ENCODE results near the gene ZNF831. TPM values are rescaled to one million over a fixed set of nuclear protein-coding genes. Genes with fewer than 3 reads are reported as not detected.

The ZNF831 gene
- total RNA-seq, 1 donor from 2014 or later: 0.17 TPM

DNA sequence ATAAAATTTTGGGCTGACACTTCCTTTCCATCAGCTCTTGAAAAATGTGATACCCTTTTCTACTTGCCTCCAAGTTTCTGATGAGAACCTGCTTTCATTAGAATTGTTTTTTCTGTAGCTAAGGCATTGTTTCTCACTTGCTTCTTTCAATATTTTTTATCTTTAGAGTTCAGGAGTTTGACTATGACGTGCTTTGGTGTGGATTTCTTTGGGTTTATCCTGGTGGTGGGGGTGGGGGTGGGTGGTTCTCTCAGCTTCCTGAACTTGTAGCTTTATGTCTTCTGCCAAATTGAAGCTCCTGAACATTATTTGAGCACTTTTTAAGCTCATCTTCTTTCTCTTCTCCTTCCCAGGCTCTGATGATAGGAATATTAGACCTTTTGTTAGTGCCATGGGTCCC, 11.4 kb downstream of the ZNF831 start:
- ATAC-seq (no peak), DNase-seq (no peak)
- intact Hi-C loops (cut with micrococcal nuclease): no loop called here

- intact Hi-C loops (cut with micrococcal nuclease): no loop called here
- DNase-seq: no peak
- ATAC-seq: no peak
These were observed 12.2 kb downstream of the ZNF831 start for GRCh38 chr20:59175861-59176260.

DNA sequence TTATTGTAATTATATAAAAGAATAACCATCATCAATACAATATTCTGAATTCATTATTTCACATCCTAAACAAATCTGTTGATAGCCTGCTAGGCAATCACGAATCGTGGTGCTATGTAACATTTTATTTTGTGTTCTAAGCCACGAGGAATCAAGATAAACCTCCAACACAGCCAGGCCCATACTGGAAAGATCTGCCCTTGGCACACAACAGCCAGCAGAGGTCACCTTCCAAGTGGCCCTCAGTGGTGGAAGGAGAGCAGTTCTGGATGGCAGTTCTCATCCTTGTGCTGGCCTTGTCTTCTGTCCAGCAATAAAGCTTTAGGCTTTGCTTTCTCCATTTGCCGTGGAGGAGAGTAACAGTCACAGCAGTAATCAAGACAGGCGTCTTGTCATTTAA, 13.2 kb downstream of the ZNF831 start:
- intact Hi-C loops (cut with micrococcal nuclease): no loop called here
- DNase-seq (no peak), ATAC-seq (no peak)

- intact Hi-C loops (cut with micrococcal nuclease): no loop called here
- ATAC-seq (peak; percentile 22), DNase-seq (no peak)
These were observed 13.9 kb downstream of the ZNF831 start for GRCh38 chr20:59177266-59178250.

- ATAC-seq: peak; percentile 66
- intact Hi-C loops (cut with micrococcal nuclease): no loop called here
- no peak for DNase-seq
These were observed 15.5 kb downstream of the ZNF831 start for GRCh38 chr20:59178983-59179595.

DNA sequence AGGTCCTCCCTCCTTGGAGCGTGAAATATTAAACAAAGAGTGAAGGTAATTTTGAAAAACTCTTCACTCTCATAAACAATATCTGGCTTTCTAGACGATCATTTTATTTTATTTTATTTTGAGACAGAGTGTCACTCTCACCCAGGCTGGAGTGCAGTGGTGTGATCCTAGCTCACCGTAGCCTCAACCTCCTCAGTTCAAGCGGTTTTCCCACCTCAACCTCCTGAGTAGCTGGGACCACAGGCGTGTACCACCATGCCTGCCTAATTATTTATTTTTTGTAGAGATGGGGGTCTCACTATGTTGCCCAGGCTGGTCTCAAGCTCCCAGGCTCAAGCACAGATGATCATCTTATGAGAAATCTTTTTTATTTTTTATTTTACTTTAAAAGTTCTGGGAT, 16.4 kb downstream of the ZNF831 start:
- ATAC-seq (no peak), DNase-seq (no peak)
- intact Hi-C loops (cut with micrococcal nuclease): no loop called here

DNA sequence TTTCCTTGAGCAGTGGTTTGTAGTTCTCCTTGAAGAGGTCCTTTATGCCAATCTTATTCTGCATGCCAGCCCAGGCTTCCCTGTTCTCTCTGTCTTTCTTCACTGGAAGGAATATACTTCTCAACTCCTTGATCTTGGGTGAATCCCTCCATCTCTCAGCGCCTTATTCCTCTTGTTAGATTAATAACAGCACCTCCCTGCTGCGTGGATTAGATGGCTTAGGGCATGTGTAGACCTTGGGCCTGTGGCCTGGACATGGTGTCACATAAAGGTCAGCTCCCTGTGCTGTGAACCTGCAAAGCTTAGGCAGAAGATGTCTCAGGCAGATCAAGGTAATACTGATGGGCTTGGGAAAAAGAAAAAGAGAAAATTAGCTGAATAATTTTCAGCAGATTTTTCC, 18.3 kb downstream of the ZNF831 start:
- ATAC-seq: no peak
- intact Hi-C loops (cut with micrococcal nuclease): no loop called here
- no peak for DNase-seq

DNA sequence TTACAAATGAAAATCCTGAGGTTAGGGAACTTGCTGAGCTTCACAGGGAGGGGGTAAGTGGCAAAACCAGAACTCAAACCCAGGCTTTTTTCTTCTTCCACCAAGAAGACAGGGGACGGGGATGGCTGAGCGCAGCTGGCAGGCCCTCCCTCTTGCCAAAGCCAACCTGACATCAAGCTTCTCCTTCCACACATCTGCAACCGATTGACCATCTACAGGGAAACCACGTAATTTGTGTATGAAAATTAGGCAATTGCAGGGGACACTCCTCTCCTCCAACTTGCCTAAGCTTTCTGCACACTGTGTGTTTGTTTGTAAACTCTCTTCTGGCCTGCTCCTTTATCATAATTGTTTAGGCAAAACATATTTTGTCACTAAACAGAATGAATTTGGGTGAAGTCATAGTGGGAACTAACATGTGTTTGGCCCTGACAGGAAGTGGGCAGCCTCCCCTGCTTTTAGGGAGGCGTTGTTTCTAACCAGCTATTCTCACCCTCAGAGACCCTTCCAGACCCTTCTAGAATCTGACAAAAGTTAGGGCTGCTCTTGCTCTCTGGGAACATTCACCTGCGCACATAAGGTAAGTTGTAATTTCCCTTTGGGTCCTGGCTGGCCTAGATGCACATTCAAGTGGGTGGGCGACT, 18.9 kb downstream of the ZNF831 start:
- ATAC-seq (no peak), DNase-seq (no peak)
- intact Hi-C loops (cut with micrococcal nuclease): no loop called here

- DNase-seq: no peak
- no peak for ATAC-seq
- intact Hi-C loops (cut with micrococcal nuclease): no loop called here
These were observed 20.1 kb downstream of the ZNF831 start for GRCh38 chr20:59183751-59184150.

GRCh38 chr20:59184880-59185447, 21.3 kb downstream of the ZNF831 start:
- ATAC-seq (no peak), DNase-seq (no peak)
- intact Hi-C loops (cut with micrococcal nuclease): no loop called here

DNA sequence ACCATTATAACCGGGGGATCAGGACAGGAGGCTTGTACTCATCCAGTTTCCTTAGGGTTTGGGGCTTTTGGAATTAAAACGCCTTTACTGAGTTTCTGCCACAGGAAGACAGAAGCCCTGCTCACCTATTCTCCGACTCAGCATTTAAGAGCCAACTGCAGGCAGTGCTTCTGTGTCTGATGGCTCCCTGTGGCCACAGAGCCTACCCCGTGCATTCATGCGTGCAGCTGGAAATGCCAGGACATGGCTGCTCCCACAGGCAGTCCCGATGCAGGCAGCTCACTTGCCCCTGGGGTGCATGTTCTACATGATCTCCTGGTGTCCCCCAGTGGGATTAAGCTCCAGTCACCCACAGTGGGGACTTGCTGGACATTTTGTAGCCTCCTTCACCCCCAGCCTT, 22.2 kb downstream of the ZNF831 start:
- intact Hi-C loops (cut with micrococcal nuclease): no loop called here
- no peak for ATAC-seq
- no peak for DNase-seq

DNA sequence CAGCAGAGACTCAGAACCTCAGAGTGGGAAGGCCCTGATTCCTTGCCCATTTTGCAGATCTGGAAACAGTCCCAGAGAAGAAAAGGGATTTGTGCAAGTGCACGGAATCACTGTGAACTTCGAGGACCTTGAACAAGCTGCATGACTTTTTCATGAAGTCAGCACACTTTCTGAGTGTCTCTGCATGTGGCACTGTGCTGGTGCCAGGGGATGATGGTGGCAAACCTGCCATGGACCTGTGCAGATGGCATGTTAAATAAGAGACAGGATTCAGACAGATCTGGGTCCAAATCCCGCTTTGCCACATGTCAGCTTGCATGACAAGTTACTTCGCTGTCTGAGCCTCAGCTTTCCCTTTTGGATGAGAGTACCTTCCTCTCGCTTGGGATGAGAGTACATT, 26.8 kb downstream of the ZNF831 start:
- DNase-seq (no peak), ATAC-seq (no peak)
- intact Hi-C loops (cut with micrococcal nuclease): no loop called here

DNA sequence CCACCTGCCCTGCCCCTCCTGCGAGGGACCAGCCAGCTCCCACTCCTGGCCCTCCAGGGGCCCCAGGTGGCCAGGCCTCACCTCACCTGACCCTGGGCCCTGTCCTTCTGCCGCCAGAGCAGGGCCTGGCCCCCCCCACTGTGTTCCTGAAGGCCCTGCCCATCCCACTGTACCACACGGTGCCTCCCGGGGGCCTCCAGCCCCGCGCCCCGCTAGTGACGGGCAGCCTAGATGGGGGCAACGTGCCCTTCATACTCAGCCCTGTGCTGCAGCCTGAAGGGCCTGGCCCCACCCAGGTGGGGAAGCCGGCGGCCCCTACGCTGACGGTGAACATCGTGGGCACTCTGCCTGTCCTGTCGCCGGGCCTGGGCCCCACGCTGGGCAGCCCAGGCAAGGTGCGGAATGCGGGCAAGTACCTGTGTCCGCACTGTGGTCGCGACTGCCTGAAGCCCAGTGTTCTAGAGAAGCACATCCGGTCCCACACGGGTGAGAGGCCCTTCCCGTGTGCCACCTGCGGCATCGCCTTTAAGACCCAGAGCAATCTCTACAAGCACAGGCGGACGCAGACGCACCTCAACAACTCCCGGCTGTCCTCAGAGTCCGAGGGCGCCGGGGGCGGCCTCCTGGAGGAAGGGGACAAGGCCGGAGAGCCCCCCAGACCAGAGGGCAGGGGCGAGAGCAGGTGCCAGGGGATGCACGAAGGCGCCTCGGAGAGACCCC, 27.6 kb downstream of the ZNF831 start:
- intact Hi-C loops (cut with micrococcal nuclease): no loop called here
- ATAC-seq (no peak), DNase-seq (no peak)

DNA sequence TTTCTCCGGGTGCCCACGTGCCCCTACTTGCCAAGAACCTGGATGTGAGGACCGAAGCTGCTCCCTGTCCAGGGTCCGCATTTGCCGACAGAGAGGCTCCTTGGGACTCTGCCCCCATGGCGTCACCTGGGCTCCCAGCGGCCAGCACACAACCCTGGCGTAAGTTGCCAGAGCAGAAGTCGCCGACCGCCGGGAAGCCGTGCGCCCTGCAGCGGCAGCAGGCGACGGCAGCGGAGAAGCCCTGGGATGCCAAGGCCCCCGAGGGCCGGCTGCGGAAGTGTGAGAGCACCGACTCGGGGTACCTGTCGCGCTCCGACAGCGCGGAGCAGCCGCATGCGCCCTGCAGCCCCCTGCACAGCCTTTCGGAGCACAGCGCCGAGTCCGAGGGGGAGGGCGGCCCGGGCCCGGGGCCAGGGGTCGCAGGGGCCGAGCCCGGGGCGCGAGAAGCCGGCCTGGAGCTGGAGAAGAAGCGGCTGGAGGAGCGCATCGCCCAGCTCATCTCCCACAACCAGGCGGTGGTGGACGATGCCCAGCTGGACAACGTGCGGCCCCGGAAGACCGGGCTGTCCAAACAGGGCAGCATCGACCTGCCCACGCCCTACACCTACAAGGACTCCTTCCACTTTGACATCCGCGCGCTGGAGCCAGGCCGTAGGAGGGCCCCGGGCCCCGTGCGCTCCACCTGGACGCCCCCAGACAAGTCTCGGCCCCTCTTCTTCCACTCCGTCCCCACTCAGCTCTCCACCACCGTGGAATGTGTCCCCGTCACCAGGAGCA, 28.3 kb downstream of the ZNF831 start:
- ATAC-seq (no peak), DNase-seq (no peak)
- intact Hi-C loops (cut with micrococcal nuclease): no loop called here

DNA sequence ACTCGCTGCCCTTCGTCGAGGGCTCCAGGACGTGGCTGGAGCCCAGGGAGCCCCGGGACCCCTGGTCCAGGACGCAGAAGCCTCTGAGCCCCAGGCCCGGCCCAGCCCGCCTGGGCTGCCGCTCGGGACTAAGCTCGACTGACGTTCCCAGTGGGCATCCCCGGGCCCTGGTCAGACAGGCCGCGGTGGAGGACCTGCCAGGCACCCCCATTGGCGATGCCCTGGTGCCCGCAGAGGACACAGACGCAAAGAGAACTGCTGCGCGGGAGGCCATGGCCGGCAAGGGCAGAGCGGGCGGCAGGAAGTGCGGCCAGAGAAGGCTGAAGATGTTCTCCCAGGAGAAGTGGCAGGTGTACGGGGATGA, 28.9 kb downstream of the ZNF831 start:
- DNase-seq (no peak), ATAC-seq (no peak)
- intact Hi-C loops (cut with micrococcal nuclease): no loop called here

GRCh38 chr20:59193325-59193724, 29.7 kb downstream of the ZNF831 start:
- no peak for DNase-seq
- intact Hi-C loops (cut with micrococcal nuclease): no loop called here
- ATAC-seq: no peak

- intact Hi-C loops (cut with micrococcal nuclease): no loop called here
- DNase-seq (no peak), ATAC-seq (no peak)
These were observed 30.7 kb downstream of the ZNF831 start for GRCh38 chr20:59194023-59194935.

All from left ventricle myocardium superior (tissue), 1 donor.